ENCODE data around the gene SLAIN2. TPM values are rescaled to one million over a fixed set of nuclear protein-coding genes. Genes with fewer than 3 reads are reported as not detected.

The SLAIN2 gene
- total RNA-seq, 1 experiment from 2014 or later: 25.5 TPM

GRCh38 chr4:48361012-48361400 is 19.7 kb downstream of the SLAIN2 start:
- in situ Hi-C loops (cut with HindIII; ENCODE audit: low sequenced_read_pairs): no loop called here
- DNase-seq (ENCODE audit: low spot score): no peak

- DNase-seq (ENCODE audit: low spot score): no peak
- in situ Hi-C loops (cut with HindIII; ENCODE audit: low sequenced_read_pairs): no loop called here
Measured at GRCh38 chr4:48366611-48367010, 25.3 kb downstream of the SLAIN2 start.

GRCh38 chr4:48367016-48367415 is 25.7 kb downstream of the SLAIN2 start:
- in situ Hi-C loops (cut with HindIII; ENCODE audit: low sequenced_read_pairs): no loop called here
- no peak for DNase-seq (ENCODE audit: low spot score)

GRCh38 chr4:48368389-48368788 is 27.1 kb downstream of the SLAIN2 start:
- DNase-seq (ENCODE audit: low spot score): no peak
- in situ Hi-C loops (cut with HindIII; ENCODE audit: low sequenced_read_pairs): no loop called here

GRCh38 chr4:48369248-48369647 is 27.9 kb downstream of the SLAIN2 start:
- in situ Hi-C loops (cut with HindIII; ENCODE audit: low sequenced_read_pairs): no loop called here

GRCh38 chr4:48369771-48370170 is 28.4 kb downstream of the SLAIN2 start:
- no peak for DNase-seq (ENCODE audit: low spot score)
- in situ Hi-C loops (cut with HindIII; ENCODE audit: low sequenced_read_pairs): no loop called here

More at GRCh38 chr4:48369248-48369647, 27.9 kb downstream of the SLAIN2 start:
- no peak for DNase-seq (ENCODE audit: low spot score)

GRCh38 chr4:48370260-48371134 is 29.2 kb downstream of the SLAIN2 start:
- in situ Hi-C loops (cut with HindIII; ENCODE audit: low sequenced_read_pairs): no loop called here
- no peak for DNase-seq (ENCODE audit: low spot score)

GRCh38 chr4:48372272-48372671 is 30.9 kb downstream of the SLAIN2 start:
- in situ Hi-C loops (cut with HindIII; ENCODE audit: low sequenced_read_pairs): no loop called here
- no peak for DNase-seq (ENCODE audit: low spot score)

- in situ Hi-C loops (cut with HindIII; ENCODE audit: low sequenced_read_pairs): no loop called here
- DNase-seq (ENCODE audit: low spot score): no peak
Measured at GRCh38 chr4:48375651-48376304, 34.4 kb downstream of the SLAIN2 start.

- no peak for DNase-seq (ENCODE audit: low spot score)
- in situ Hi-C loops (cut with HindIII; ENCODE audit: low sequenced_read_pairs): no loop called here
Measured at GRCh38 chr4:48379587-48380180, 38.4 kb downstream of the SLAIN2 start.

- in situ Hi-C loops (cut with HindIII; ENCODE audit: low sequenced_read_pairs): no loop called here
- no peak for DNase-seq (ENCODE audit: low spot score)
Measured at GRCh38 chr4:48380583-48381167, 39.3 kb downstream of the SLAIN2 start.

GRCh38 chr4:48388525-48389154 is 47.3 kb downstream of the SLAIN2 start:
- peak; percentile 90 for DNase-seq (ENCODE audit: low spot score)
- in situ Hi-C loops (cut with HindIII; ENCODE audit: low sequenced_read_pairs): no loop called here

GRCh38 chr4:48396043-48396442 is 54.7 kb downstream of the SLAIN2 start:
- no peak for DNase-seq (ENCODE audit: low spot score)
- in situ Hi-C loops (cut with HindIII; ENCODE audit: low sequenced_read_pairs): no loop called here

- in situ Hi-C loops (cut with HindIII; ENCODE audit: low sequenced_read_pairs): no loop called here
- no peak for DNase-seq (ENCODE audit: low spot score)
Measured at GRCh38 chr4:48400416-48400815, 59.1 kb downstream of the SLAIN2 start.

- in situ Hi-C loops (cut with HindIII; ENCODE audit: low sequenced_read_pairs): no loop called here
- no peak for DNase-seq (ENCODE audit: low spot score)
Measured at GRCh38 chr4:48403358-48403757, 62.0 kb downstream of the SLAIN2 start.

- DNase-seq (ENCODE audit: low spot score): no peak
- in situ Hi-C loops (cut with HindIII; ENCODE audit: low sequenced_read_pairs): no loop called here
Measured at GRCh38 chr4:48403779-48404178, 62.5 kb downstream of the SLAIN2 start.

GRCh38 chr4:48405924-48406323 is 64.6 kb downstream of the SLAIN2 start:
- in situ Hi-C loops (cut with HindIII; ENCODE audit: low sequenced_read_pairs): no loop called here
- no peak for DNase-seq (ENCODE audit: low spot score)

GRCh38 chr4:48409203-48409602 is 67.9 kb downstream of the SLAIN2 start:
- no peak for DNase-seq (ENCODE audit: low spot score)
- in situ Hi-C loops (cut with HindIII; ENCODE audit: low sequenced_read_pairs): no loop called here

- DNase-seq (ENCODE audit: low spot score): no peak
- in situ Hi-C loops (cut with HindIII; ENCODE audit: low sequenced_read_pairs): no loop called here
Measured at GRCh38 chr4:48410812-48411211, 69.5 kb downstream of the SLAIN2 start.

Data from G401 (cell line).